Measurements from ENCODE around the gene GFOD1. TPM values are rescaled to one million over a fixed set of nuclear protein-coding genes. Genes with fewer than 3 reads are reported as not detected.

Gene GFOD1
- total RNA-seq, 4 donors from 2014 or later, result 12.2 to 78.2 (median 45.7) TPM

GRCh38 chr6:13427316-13427715 is 60.1 kb downstream of the GFOD1 start:
- ATAC-seq (ENCODE audit: low FRiP score), result no peak
- no peak for DNase-seq (ENCODE audit: low spot score)
- TF ChIP-seq CTCF (IDR thresholded peaks at IDR 0.05), result no peak

- TF ChIP-seq CTCF (IDR thresholded peaks at IDR 0.05), result no peak
- ATAC-seq (ENCODE audit: low FRiP score), result no peak
- DNase-seq (ENCODE audit: low spot score), result no peak
Measured at GRCh38 chr6:13425943-13426931, 61.2 kb downstream of the GFOD1 start.

- no peak for DNase-seq (ENCODE audit: low spot score)
- TF ChIP-seq CTCF (IDR thresholded peaks at IDR 0.05), result no peak
- ATAC-seq (ENCODE audit: low FRiP score), result no peak
Measured at GRCh38 chr6:13425270-13425873, 62.0 kb downstream of the GFOD1 start.

DNA sequence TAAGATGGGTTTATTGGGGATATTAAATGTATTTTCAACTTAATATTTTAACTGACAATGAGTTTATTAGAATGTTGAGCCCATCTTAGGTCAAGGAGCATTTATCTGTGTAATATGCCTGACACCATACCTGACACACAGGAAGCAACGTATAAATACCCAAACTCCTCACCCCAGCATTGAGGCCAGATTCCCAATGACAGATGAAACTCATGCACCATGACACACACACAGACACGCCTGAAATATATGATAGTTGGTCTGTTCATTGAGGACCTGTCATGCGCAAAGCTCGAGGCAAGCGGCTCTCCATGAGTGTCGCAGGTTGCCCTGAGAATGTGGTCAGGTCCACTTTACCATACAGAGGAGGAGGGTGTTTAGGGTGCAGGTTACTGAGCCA is 64.1 kb downstream of the GFOD1 start:
- TF ChIP-seq CTCF (IDR thresholded peaks at IDR 0.05), result no peak
- DNase-seq (ENCODE audit: low spot score) (no peak), ATAC-seq (ENCODE audit: low FRiP score) (no peak)

GRCh38 chr6:13422681-13423221 is 64.6 kb downstream of the GFOD1 start:
- DNase-seq (ENCODE audit: low spot score), result no peak
- ATAC-seq (ENCODE audit: low FRiP score), result no peak
- no peak for TF ChIP-seq CTCF (IDR thresholded peaks at IDR 0.05)

DNA sequence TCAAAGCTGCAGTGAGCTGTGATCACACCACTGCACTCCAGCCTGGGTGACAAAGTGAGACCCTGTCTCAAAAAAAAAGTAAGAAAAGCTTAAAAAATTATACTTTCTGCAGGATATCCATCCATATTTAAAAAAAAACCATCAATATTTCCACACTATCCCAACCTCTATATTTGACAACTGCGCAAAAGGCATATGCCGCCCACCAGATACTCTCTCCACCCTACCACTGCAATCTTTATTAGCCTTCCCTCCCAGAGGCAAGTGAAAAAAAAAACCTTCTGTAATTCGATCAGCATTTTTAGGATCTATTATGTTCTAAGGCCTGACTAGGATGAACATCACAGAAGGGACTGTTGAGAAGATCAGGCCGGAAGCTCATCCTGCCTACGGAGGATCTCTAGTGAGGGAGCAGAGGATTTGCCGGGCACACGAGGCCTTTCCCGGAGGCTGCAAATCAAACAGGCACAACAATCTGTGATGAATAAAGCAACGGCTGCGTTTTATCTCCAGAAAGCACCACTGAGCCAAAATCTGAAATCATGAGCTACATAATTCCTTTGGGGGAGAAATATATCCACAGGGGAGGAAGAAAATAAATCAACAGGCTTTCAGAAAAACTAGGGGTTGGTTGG is 65.9 kb downstream of the GFOD1 start:
- no peak for TF ChIP-seq CTCF (IDR thresholded peaks at IDR 0.05)
- ATAC-seq (ENCODE audit: low FRiP score) (peak; percentile 65), DNase-seq (ENCODE audit: low spot score) (no peak)

Measured in omental fat pad (tissue), 4 donors.